ENCODE results near the gene GPR39.

DNA sequence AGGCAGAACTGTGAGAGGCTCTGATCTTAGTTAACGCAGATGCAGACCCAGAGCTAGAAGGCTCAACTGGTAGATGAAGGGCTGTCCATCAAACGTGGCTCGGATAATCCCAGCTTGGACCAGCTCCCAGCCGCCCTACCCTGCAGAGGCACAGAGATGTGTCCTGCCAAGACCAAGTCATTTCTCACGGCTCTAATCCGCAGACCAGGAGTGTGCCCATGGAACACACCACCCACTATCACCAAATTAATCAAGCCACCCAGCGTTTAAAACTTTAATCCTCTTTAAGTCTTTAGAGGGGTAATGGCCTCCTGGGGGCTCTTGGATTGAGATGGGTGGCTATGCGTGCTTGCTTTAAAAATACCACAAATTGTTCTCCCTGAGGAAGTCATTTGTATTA lies 235.9 kb downstream of the GPR39 start:
- TF ChIP-seq, protein P1, sequence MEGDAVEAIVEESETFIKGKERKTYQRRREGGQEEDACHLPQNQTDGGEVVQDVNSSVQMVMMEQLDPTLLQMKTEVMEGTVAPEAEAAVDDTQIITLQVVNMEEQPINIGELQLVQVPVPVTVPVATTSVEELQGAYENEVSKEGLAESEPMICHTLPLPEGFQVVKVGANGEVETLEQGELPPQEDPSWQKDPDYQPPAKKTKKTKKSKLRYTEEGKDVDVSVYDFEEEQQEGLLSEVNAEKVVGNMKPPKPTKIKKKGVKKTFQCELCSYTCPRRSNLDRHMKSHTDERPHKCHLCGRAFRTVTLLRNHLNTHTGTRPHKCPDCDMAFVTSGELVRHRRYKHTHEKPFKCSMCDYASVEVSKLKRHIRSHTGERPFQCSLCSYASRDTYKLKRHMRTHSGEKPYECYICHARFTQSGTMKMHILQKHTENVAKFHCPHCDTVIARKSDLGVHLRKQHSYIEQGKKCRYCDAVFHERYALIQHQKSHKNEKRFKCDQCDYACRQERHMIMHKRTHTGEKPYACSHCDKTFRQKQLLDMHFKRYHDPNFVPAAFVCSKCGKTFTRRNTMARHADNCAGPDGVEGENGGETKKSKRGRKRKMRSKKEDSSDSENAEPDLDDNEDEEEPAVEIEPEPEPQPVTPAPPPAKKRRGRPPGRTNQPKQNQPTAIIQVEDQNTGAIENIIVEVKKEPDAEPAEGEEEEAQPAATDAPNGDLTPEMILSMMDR (IDR thresholded peaks at IDR 0.05) = no peak
- TF ChIP-seq POLR2A (IDR thresholded peaks at IDR 0.05) = no peak

All from uterus (tissue), 2 donors.